ENCODE results near the gene SPAG7. TPM values are rescaled to one million over a fixed set of nuclear protein-coding genes. Genes with fewer than 3 reads are reported as not detected.

Gene SPAG7
- total RNA-seq, 1 donor from 2014 or later: 65.3 TPM

- DNase-seq (ENCODE audit: low read depth, low spot score): no peak
Observed at GRCh38 chr17:4974115-4974670, 6.6 kb upstream of the SPAG7 start.

GRCh38 chr17:4973256-4974114 lies 5.9 kb upstream of the SPAG7 start:
- DNase-seq (ENCODE audit: low read depth, low spot score): no peak

GRCh38 chr17:4972752-4973151 lies 5.1 kb upstream of the SPAG7 start:
- no peak for DNase-seq (ENCODE audit: low read depth, low spot score)

GRCh38 chr17:4972322-4972721 lies 4.7 kb upstream of the SPAG7 start:
- DNase-seq (ENCODE audit: low read depth, low spot score): no peak

- no peak for DNase-seq (ENCODE audit: low read depth, low spot score)
Observed at GRCh38 chr17:4971826-4972225, 4.2 kb upstream of the SPAG7 start.

- DNase-seq (ENCODE audit: low read depth, low spot score): no peak
Observed at GRCh38 chr17:4970273-4970672, 2.7 kb upstream of the SPAG7 start.

- no peak for DNase-seq (ENCODE audit: low read depth, low spot score)
Observed at GRCh38 chr17:4969551-4970173, 2.0 kb upstream of the SPAG7 start.

- no peak for DNase-seq (ENCODE audit: low read depth, low spot score)
Observed at GRCh38 chr17:4969047-4969550, 1.5 kb upstream of the SPAG7 start.

GRCh38 chr17:4968486-4969046 lies 949 bp upstream of the SPAG7 start:
- DNase-seq (ENCODE audit: low read depth, low spot score): no peak

GRCh38 chr17:4966844-4967538 lies 626 bp downstream of the SPAG7 start:
- peak; percentile 100 for DNase-seq (ENCODE audit: low read depth, low spot score)

- no peak for DNase-seq (ENCODE audit: low read depth, low spot score)
Observed at GRCh38 chr17:4965311-4965986, 2.2 kb downstream of the SPAG7 start.

- DNase-seq (ENCODE audit: low read depth, low spot score): no peak
Observed at GRCh38 chr17:4960279-4960922, 7.2 kb downstream of the SPAG7 start.

GRCh38 chr17:4959261-4959965 lies 8.2 kb downstream of the SPAG7 start:
- no peak for DNase-seq (ENCODE audit: low read depth, low spot score)

- no peak for DNase-seq (ENCODE audit: low read depth, low spot score)
Observed at GRCh38 chr17:4958102-4958501, 9.5 kb downstream of the SPAG7 start.

GRCh38 chr17:4956493-4957061 lies 11.0 kb downstream of the SPAG7 start:
- DNase-seq (ENCODE audit: low read depth, low spot score): no peak

GRCh38 chr17:4955091-4955490 lies 12.5 kb downstream of the SPAG7 start:
- DNase-seq (ENCODE audit: low read depth, low spot score): no peak

- DNase-seq (ENCODE audit: low read depth, low spot score): no peak
Observed at GRCh38 chr17:4953451-4953961, 14.1 kb downstream of the SPAG7 start.

- DNase-seq (ENCODE audit: low read depth, low spot score): no peak
Observed at GRCh38 chr17:4951486-4951885, 16.1 kb downstream of the SPAG7 start.

- no peak for DNase-seq (ENCODE audit: low read depth, low spot score)
Observed at GRCh38 chr17:4950746-4951204, 16.8 kb downstream of the SPAG7 start, which contains the start of gene ENO3. ENO3 (plus strand) TSS chr17:4951119; CDS start chr17:4951830, 711 bp downstream.
